CD14-positive monocyte (primary cell): ENCODE data around the gene TBL3. TPM values are rescaled to one million over a fixed set of nuclear protein-coding genes. Genes with fewer than 3 reads are reported as not detected.

ENCODE experiments used
- DNase-seq, 3 donors: peaks; one replicate each; pipeline ENCODE4 v3.0.0-alpha.2; 2011 to 2022
- H2AFZ ChIP-seq: 2 replicates; pipeline ENCODE4 v1.6.0; 2012; ENCODE audit warnings: mild to moderate bottlenecking, low read depth, low read length, inconsistent platforms; ENCODE audit not compliant: insufficient read depth, poor library complexity, severe bottlenecking
- H3K27ac ChIP-seq, 2 donors: 1 replicate in 1 of 2; 2 replicates in 1 of 2; pipeline ENCODE4 v1.5.1; 2012 to 2013; ENCODE audit warnings: low read length in 2 of 2, control low read depth in 1 of 2, inconsistent platforms in 1 of 2, low read depth in 1 of 2, mild to moderate bottlenecking in 1 of 2
- H3K27me3 ChIP-seq, 2 donors: one replicate each; pipeline versions ENCODE4 v1.6.0 to v1.6.1; 2011 to 2013; ENCODE audit warnings: low read length in 2 of 2; ENCODE audit not compliant: control insufficient read depth in 2 of 2, insufficient read depth in 2 of 2
- H3K36me3 ChIP-seq, 2 donors: replicated peaks in 1 of 2; 1 replicate in 1 of 2; 2 replicates in 1 of 2; pipeline versions ENCODE4 v1.5.1 to v1.6.1; 2012 to 2013; ENCODE audit warnings: low read length in 2 of 2, control low read depth in 1 of 2, inconsistent platforms in 1 of 2, mild to moderate bottlenecking in 1 of 2; ENCODE audit not compliant: insufficient read depth in 2 of 2, control insufficient read depth in 1 of 2
- H3K4me1 ChIP-seq, 2 donors: 1 replicate in 1 of 2; 2 replicates in 1 of 2; pipeline versions ENCODE4 v1.5.1 to v1.6.1; 2012 to 2013; ENCODE audit warnings: low read length in 2 of 2, control low read depth in 1 of 2, inconsistent platforms in 1 of 2, mild to moderate bottlenecking in 1 of 2, moderate library complexity in 1 of 2; ENCODE audit not compliant: insufficient read depth in 2 of 2, control insufficient read depth in 1 of 2
- H3K4me2 ChIP-seq: replicated peaks from 2 replicates; pipeline ENCODE3; 2012; ENCODE audit warnings: low read length, moderate library complexity, mild to moderate bottlenecking; ENCODE audit not compliant: poor library complexity, severe bottlenecking; ENCODE audit errors: extremely low read depth
- H3K4me3 ChIP-seq, 3 experiments: fragments of 200-600 bp in 1 of 3; sonication (generic) in 1 of 3; replicated peaks in 1 of 3; 1 replicate in 2 of 3; 2 replicates in 1 of 3; pipeline ENCODE4 v1.5.1; 2011 to 2013; ENCODE audit warnings: low read length in 3 of 3, mild to moderate bottlenecking in 3 of 3, control low read depth in 2 of 3, low read depth in 2 of 3, inconsistent platforms in 1 of 3, moderate library complexity in 1 of 3
- H3K79me2 ChIP-seq: 2 replicates; pipeline ENCODE4 v1.6.0; 2012; ENCODE audit warnings: mild to moderate bottlenecking, control low read depth, inconsistent platforms, low read length, moderate library complexity; ENCODE audit not compliant: insufficient read depth
- H3K9ac ChIP-seq: 2 replicates; pipeline ENCODE4 v1.6.0; 2017; ENCODE audit warnings: low read length, mild to moderate bottlenecking; ENCODE audit not compliant: insufficient read depth, poor library complexity, severe bottlenecking
- H3K9me3 ChIP-seq, 2 donors: replicated peaks in 1 of 2; 1 replicate in 1 of 2; 2 replicates in 1 of 2; pipeline versions ENCODE4 v1.5.1 to v1.6.1; 2012 to 2013; ENCODE audit warnings: low read length in 2 of 2, control low read depth in 1 of 2; ENCODE audit not compliant: control insufficient read depth in 1 of 2, insufficient read depth in 1 of 2
- H4K20me1 ChIP-seq: 2 replicates; pipeline ENCODE4 v1.6.0; 2012; ENCODE audit warnings: mild to moderate bottlenecking, low read length, control low read depth, moderate library complexity; ENCODE audit not compliant: insufficient read depth
- H3K27ac Mint-ChIP-seq, 7 donors: one replicate each; pipeline ENCODE4 v1.8.0; 2020; ENCODE audit warnings: mild to moderate bottlenecking in 7 of 7, mixed read lengths in 7 of 7, moderate library complexity in 6 of 7, inconsistent platforms in 2 of 7
- H3K27me3 Mint-ChIP-seq, 3 donors: one replicate each; pipeline ENCODE4 v1.8.0; 2021 to 2022; ENCODE audit warnings: low read depth in 3 of 3, mild to moderate bottlenecking in 3 of 3, mixed read lengths in 3 of 3, moderate library complexity in 3 of 3, inconsistent platforms in 1 of 3
- H3K36me3 Mint-ChIP-seq, 2 donors: one replicate each; pipeline ENCODE4 v1.8.0; 2020; ENCODE audit warnings: mixed read lengths in 2 of 2, inconsistent platforms in 1 of 2, mild to moderate bottlenecking in 1 of 2
- H3K4me1 Mint-ChIP-seq: one replicate; pipeline ENCODE4 v1.8.0; 2020; ENCODE audit warnings: mild to moderate bottlenecking, mixed read lengths
- H3K4me3 Mint-ChIP-seq, 2 donors: one replicate each; pipeline ENCODE4 v1.8.0; 2020; ENCODE audit warnings: mild to moderate bottlenecking in 2 of 2, mixed read lengths in 2 of 2, moderate library complexity in 1 of 2
- H3K9me3 Mint-ChIP-seq, 7 donors: one replicate each; pipeline ENCODE4 v1.8.0; 2020 to 2022; ENCODE audit warnings: mixed read lengths in 7 of 7, mild to moderate bottlenecking in 6 of 7, moderate library complexity in 6 of 7, inconsistent platforms in 2 of 7
- CTCF ChIP-seq: fragments of 200-600 bp; IDR thresholded peaks from one replicate; pipeline ENCODE4 v1.8.0; 2022; ENCODE audit warnings: antibody characterized with exemption, mild to moderate bottlenecking
- WGBS: methylation state at CpG from one replicate; pipeline ENCODE4 v1.1.5; 2013; ENCODE audit warnings: missing lambda C conversion rate; ENCODE audit not compliant: insufficient coverage; 5-methylcytosine and 5-hydroxymethylcytosine counted together
- intact Hi-C, 2 donors: fragments of 100-400 bp; cut with micrococcal nuclease; formaldehyde crosslinking; loops; one replicate each; pipeline versions ENCODE4 v1.15.0 to v1.15.1; 2023
- polyA plus RNA-seq, 3 donors: library from polyadenylated mRNA; depleted of rRNA in 1 of 3; unstranded in 2 of 3; stranded (reverse) in 1 of 3; fragments of 300-500 nt in 2 of 3; fragments of >200 nt in 1 of 3; fragmentation: Illumina TruSeq in 2 of 3; gene quantifications; 1 replicate in 2 of 3; 2 replicates in 1 of 3; pipeline ENCODE4 v1.2.3, GENCODE V29; 2012 to 2021

TBL3 gene
- polyA plus RNA-seq, 3 donors: 33.9 to 37.8 (median 36.0) TPM

DNA sequence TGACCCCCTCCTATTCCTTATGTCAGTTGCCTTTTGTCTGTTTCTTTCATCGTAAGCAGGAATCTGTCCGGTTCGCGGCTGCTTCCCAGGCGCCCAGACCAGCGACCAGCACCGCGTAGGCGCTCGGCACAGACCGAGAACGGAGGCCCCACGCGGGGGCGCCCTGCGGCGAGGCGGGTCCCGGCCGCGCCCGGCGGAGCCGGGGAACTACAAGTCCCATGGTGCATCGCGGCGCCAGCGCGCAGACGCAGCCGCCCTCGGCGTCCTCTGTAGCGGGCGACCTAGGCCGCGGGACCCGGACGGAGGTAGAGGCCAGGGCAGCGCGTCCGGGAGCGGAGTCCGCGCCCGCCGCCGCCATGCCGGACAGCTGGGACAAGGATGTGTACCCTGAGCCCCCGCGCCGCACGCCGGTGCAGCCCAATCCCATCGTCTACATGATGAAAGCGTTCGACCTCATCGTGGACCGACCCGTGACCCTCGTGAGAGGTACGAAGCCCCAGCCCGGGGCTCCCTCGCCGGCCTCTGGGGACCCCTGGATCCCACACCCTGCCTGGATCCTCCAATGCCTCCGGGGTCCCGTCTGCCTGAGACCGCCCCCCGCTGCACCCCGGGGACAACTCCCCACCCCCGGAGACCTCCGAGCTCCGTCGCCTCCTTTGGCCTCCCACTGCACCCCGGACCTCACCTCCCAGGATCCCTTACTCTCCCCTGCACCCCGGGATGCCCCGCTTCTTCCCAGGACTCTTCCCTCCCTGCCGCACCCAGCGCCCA, 12.4 kb upstream of the TBL3 start, which contains the start of gene NDUFB10:
Gene NDUFB10 (plus strand): TSS at position 270 of the 771 bp plus-strand sequence. CDS start 87 bp downstream, at position 357.
- Mint-ChIP-seq H3K36me3 (peaks cover 24 to 30% of the 10 kb centered on the region in 2 donors), H3K4me3 (peak within 1 kb of the TSS; percentile 88 to 91), H3K9me3 (peaks cover 0 to 8% (median 0%) of the 10 kb centered on the region in 7 donors), H3K4me1 (peaks cover 38% of the 10 kb centered on the region), H3K27me3 (peaks cover 8 to 37% (median 24%) of the 10 kb centered on the region in 3 donors), H3K27ac (peak within 1 kb of the TSS; percentile 76 to 90 (median 80))
- H3K27me3 ChIP-seq: no peaks in the 10 kb centered on the region
- no peaks in the 10 kb centered on the region for H3K9me3 ChIP-seq
- intact Hi-C loops: no loop called here
- peaks cover 30 to 43% of the 10 kb centered on the region in 2 donors for H3K4me1 ChIP-seq
- H3K79me2 ChIP-seq: peaks cover 38% of the 10 kb centered on the region
- WGBS: under 1% methylated on average over 76 of the region's 79 CpGs
- peaks cover 35% of the 10 kb centered on the region for H4K20me1 ChIP-seq
- TF ChIP-seq CTCF: peak; percentile 67
- H3K4me3 ChIP-seq: peak within 1 kb of the TSS; percentile 93 to 96 (median 93)
- peak; percentile 87 to 93 (median 89) for DNase-seq
- peak within 1 kb of the TSS; percentile 82 for H3K4me2 ChIP-seq
- H3K9ac ChIP-seq: peak within 1 kb of the TSS; percentile 92
- peaks cover 21% of the 10 kb centered on the region in 2 donors for H3K36me3 ChIP-seq
- H3K27ac ChIP-seq: peak within 1 kb of the TSS; percentile 20 to 83
- H2AFZ ChIP-seq: peak within 1 kb of the TSS; percentile 95

DNA sequence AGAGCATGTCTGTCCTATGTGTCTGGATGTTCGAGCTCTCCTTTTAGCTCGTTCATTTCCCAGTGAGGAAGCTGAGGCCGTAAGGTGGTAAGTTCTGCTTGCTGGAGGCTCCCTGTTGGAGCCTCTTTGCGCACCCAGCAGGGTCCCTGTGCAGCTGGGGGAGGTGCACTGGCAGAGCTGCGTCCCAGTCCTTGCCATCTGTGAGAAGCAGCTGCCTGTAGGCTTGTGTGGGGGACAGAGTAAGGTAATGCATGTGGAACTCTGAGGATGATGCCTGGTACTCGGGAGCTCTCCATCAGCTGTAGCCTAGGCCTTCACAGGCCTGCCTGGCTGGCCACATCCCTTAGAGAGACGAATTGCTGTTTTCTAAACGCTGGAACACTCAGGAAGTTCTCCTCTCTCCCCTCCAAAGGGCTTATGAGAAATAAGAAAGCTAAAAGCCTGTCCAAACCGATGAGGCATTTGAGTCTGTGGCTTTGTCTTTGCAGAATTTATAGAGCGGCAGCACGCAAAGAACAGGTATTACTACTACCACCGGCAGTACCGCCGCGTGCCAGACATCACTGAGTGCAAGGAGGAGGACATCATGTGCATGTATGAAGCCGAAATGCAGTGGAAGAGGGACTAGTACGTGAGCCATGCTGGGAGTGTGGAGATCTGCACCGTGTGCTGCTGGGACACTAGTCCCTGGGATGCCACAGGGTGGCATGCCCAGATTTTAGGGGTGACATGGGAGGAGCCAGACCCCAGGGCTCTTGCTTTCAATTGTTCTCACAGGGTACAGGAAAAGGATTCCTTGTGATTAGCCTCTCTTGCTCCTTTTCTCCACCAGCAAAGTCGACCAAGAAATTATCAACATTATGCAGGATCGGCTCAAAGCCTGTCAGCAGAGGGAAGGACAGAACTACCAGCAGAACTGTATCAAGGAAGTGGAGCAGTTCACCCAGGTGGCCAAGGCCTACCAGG, 10.9 kb upstream of the TBL3 start:
- H3K4me3 Mint-ChIP-seq: peak overlapping the region; percentile 88 to 91
- WGBS: 62% methylated on average over 16 of the region's 20 CpGs
- H3K27me3 Mint-ChIP-seq: peaks cover 6 to 26% (median 22%) of the 10 kb centered on the region in 3 donors
- H3K36me3 Mint-ChIP-seq: peaks cover 24 to 30% of the 10 kb centered on the region in 2 donors
- TF ChIP-seq CTCF: no peak
- Histone ChIP-seq H3K9me3 (no peaks in the 10 kb centered on the region), H3K27me3 (no peaks in the 10 kb centered on the region), H3K9ac (no peak overlapping the region), H3K4me2 (peak overlapping the region; percentile 82), H3K4me3 (peak overlapping the region in 1 of 3 experiments; percentile 93), H3K27ac (peak overlapping the region in 1 of 2 donors; percentile 20), H3K79me2 (peaks cover 51% of the 10 kb centered on the region), H3K4me1 (peaks cover 38 to 52% of the 10 kb centered on the region in 2 donors), H4K20me1 (peaks cover 35% of the 10 kb centered on the region), H3K36me3 (peaks cover 21% of the 10 kb centered on the region in 2 donors), H2AFZ (no peak overlapping the region)
- H3K9me3 Mint-ChIP-seq: peaks cover 0 to 8% (median 0%) of the 10 kb centered on the region in 7 donors
- H3K4me1 Mint-ChIP-seq: peaks cover 45% of the 10 kb centered on the region
- DNase-seq: no peak
- intact Hi-C loops: no loop called here
- peak overlapping the region in 6 of 7 donors; percentile 32 to 80 (median 67) for H3K27ac Mint-ChIP-seq
